HG02943 (cell line): ENCODE results near the gene BLCAP.
"Not testable (repeated sequence)": the region's sequence is repeated elsewhere in the genome, so short reads cannot be mapped to it uniquely, and the experiment has no call there.

ENCODE experiments used
- ATAC-seq: cut with Tn5 transposase; IDR thresholded peaks from one replicate; pipeline ENCODE4 v1.9.1; 2021; ENCODE audit warnings: mild to moderate bottlenecking, low read depth, moderate library complexity; ENCODE audit not compliant: unreplicated experiment

BLCAP gene, protein sequence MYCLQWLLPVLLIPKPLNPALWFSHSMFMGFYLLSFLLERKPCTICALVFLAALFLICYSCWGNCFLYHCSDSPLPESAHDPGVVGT

GRCh38 chr20:37527638-37528445 lies at the start of gene BLCAP:
Gene BLCAP, minus strand, starts transcription at chr20:37527876. Its CDS starts 8,702 bp downstream, at chr20:37519174.
- peak; percentile 79 for ATAC-seq

- not testable (repeated sequence) for ATAC-seq
Measured at GRCh38 chr20:37577436-37577835, 49.8 kb upstream of the BLCAP start.

DNA sequence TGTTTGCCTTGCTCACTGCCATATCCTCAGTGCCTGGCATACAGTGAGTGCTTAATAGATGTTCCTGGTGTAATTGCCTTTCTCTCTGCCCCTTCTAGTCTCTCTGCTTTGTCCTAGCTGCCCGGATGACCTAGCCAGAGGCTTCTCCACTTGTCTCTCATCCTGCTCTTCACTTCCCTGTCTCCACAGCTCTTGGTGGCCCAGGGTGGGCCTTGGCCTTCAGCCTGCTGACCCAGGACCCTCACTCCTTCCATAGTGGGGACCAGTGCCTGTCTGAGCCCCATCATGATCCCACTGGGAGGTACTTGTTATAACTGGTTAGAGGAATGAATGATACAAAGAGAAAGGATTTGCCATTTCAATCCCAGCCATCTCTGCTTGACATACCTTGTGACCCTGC lies 49.2 kb upstream of the BLCAP start:
- ATAC-seq: no peak

DNA sequence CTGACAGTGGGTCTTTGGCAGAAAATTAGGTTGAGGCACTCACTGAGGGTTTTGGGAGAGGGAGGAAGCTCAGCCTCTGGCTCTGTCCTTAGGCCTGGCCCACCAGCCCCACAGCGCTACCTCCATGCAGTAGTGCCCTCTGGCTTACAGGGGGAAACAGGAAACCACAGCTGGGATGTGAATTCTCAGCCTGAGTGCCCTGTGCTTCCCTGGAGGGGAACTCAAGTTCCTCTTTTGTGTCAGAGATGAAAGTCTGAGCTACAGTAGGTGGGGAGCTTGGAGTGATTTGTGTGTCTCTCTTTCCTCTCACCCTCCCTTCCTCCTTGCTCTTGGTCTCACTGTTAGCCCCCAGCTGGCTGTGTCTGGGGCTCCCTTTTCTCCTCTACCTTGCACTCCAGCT lies 48.2 kb upstream of the BLCAP start:
- no peak for ATAC-seq

DNA sequence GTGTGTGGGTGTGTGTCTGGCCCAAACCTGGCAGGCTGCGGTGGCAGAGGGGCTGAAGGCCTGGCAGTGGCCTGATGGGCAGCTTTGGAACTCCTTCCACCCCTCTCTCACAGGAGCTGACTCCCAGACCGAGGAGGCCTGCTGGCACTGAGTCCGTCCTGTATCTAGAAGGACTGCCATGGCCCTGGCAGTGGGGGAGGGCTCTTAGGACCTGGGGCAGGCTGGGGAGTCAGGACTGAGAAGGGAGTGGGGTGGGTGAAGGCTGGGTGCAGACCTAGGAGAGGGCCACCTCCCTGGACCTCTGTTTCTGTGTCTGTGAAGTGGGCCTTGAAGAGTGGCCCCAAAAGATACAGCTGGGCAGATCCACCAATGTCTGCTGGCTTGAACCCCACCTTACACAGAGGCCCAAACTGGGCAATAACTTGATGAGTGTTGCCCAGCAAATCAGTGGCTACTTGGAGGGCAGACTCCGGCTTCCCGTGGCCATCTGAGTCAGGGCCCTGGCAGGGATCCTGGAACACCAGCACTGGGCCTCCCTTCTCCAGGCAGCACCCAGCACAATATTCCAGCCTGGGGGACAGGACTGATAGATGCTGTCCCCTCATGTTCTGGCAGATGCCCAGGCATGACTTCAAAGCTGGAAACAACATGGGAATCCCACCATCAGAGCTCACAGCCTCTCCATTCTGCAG lies 46.7 kb upstream of the BLCAP start:
- no peak for ATAC-seq

DNA sequence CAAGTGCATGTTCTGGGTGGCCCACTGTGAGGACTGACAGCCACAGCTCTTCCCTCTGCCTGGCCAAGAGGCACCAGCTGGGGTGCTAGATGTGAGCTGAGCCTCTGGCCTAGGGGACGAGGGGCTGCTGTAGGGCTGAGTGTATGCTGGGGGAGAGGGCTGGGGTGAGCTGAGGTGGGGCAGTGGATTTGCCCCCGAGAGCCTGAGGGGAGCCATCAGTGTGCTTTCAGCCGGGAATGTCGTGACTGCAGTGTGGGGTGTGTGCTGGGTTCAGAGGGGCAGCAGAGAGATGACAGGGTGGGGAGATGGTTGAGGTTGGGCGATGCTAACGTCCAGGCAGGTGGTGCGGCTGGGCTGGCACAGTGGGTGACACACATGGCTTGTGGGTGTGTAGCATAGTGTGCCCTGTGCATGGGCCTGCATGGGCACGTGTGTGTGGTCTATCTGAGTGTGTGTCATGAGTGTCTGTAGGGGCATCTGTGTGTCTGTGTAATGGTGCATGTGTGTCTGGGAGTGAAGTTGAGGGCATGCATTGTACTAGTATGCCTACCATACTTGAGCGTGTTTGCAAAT lies 46.0 kb upstream of the BLCAP start:
- ATAC-seq: no peak

GRCh38 chr20:37571033-37571432 lies 43.4 kb upstream of the BLCAP start:
- no peak for ATAC-seq

- no peak for ATAC-seq
Measured at GRCh38 chr20:37570419-37570818, 42.7 kb upstream of the BLCAP start.

- no peak for ATAC-seq
Measured at GRCh38 chr20:37567671-37568588, 40.3 kb upstream of the BLCAP start.

DNA sequence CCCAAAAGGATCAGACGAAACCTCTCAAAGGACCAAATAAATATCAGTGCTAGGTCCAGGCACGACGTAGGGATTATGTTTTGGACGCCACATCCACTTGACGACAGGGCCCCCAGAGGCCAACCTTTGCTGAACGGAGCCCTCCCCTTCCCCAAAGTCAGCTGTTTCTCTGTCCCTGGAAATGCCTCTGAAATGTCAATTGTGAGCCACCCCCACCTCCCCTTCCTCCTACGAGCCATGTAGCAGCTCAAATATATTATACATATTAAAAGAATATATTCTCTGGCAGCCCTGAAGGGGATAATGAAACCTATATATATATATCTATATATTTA lies 39.6 kb upstream of the BLCAP start:
- no peak for ATAC-seq

GRCh38 chr20:37566590-37567330 lies 39.1 kb upstream of the BLCAP start:
- ATAC-seq: no peak

GRCh38 chr20:37565134-37565811 lies 37.6 kb upstream of the BLCAP start:
- no peak for ATAC-seq

DNA sequence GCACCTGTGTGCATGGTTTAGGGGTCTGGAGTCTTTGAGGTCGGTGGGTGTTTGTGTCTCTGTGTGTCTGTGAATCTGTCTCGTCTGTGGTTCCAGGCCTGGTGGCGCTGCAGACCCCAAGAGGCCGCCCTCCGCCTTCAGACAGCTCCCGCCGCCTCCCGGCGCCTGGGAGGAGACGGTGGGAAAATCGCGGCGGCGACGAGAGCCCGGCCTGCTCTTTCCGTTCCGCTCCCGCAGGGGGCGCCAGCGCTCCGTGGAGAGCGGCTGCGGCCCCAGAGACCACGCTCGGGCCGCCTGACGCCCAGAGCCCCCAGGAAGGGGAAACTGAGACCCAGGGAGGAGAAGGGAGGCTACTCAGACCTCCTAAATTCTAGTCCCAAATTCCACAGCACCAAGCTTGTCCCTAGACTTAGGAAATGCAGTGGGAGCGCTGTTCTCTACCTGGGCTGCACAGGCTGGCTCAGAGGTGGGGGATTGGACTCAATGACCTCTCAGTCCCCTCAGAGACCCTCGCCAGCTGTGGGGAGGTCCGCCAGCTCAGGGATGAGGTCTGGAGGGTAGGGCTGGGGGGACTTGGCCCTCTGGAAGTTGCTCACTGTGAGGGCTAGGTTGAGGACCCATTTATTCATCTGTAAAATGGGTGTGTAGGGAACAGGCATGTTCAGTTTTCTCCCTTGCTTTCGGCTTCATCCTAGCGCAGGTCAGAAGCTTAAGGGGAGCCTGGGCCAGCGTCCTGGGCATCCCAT lies 36.9 kb upstream of the BLCAP start:
- ATAC-seq: no peak

DNA sequence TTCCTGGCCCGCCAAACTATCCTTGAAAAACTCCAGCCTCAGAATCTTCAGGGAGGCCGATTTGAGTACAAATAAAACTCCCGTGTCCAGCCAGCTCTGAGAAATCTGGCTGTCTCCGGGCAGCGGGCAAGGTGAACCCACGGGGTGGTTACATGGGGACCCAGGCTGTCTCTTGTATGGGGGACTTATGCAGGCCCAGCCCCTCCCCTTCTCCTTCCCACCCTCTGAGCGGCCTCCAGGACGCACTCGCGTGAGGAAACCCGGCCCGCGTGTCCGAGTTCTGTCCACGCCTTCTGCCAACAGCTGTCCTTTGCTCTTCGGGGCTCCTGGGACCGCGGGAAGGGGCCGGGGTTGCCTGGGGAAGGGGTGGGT lies 36.3 kb upstream of the BLCAP start:
- no peak for ATAC-seq

- no peak for ATAC-seq
Measured at GRCh38 chr20:37562695-37563480, 35.2 kb upstream of the BLCAP start.

DNA sequence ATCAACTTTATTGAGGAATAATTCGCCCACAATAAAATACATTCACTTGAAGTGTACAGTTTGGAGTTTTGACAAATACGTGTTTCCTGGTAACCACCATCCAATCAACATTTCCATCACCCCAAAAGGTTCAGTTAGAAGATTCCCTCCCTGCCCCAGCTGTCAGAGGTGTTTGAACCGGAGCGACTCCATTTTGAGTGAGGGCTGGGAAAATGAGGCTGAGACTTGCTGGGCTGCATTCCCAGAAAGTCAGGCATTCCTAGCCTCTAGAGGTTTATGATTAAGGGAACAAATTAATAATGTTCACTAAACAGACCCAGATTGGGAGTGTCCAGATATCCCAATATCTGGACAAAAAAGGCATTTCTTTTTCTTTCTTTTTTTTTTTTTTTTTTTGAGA lies 33.0 kb upstream of the BLCAP start:
- ATAC-seq: no peak

- ATAC-seq: no peak
Measured at GRCh38 chr20:37559312-37560027, 31.8 kb upstream of the BLCAP start.
